GM13977 (cell line): ENCODE results near the gene CYP24A1.

Source experiments
- DNase-seq: peaks from one replicate; pipeline ENCODE4 v3.0.0; 2012; ENCODE audit warnings: low spot score
- in situ Hi-C: fragments of 300-500 bp; cut with MboI; formaldehyde crosslinking; loops from one replicate; pipeline ENCODE4 v1.12.0; 2022; ENCODE audit warnings: low sequenced_read_pairs, low pct_unique_long_range_greater_than_20kb, mixed read lengths, inconsistent platforms; ENCODE audit not compliant: unreplicated experiment
- TF ChIP-seq, protein P1 (sequence below): IDR thresholded peaks from 2 replicates; pipeline ENCODE4 v1.5.1; 2012; ENCODE audit warnings: mild to moderate bottlenecking, control low read depth; ENCODE audit not compliant: insufficient read depth; ENCODE audit errors: extremely low read depth, missing control alignments

CYP24A1 gene

DNA sequence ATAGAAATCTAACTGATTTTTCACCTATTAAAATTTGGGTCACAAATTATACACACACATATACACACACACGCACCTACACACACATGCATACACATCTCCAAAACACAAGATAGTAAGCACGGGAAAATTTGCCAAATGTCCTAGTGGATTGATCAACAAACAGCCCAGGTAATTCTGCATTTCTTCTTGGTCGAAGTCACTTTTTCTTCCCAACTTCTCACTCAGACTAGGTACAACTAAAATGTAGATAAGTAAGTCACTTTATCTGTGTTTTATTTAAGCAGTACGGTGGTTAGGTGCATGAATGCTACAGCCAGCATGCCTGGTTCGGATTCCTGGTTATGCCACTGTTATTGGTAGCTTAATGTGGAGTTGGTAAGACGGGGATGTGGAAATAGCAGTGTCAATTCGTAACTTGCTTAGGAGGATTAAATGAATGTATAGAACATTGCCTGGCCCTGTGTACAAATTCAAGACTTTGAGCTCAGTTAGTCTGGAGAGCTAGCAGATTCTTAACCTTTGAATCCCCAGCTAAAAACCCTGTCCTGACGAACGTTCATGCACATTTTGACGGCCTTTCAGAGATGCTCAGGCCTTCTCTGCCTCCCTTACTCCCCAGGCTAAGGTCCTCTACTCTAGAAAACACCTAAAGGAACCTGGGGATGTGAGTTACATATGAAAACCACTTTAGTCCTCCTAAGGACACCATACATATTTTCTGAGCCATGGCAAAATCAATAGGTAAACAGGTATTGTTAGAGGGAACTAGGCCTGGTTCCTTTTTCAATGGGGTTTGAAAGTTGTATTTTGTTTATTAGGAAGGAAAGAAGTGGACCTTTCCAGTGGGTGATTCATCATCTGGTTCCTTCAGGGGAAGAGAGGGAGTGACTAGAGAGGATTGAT lies 50.9 kb downstream of the CYP24A1 start:
- in situ Hi-C loops = loop anchor here (25.0 kb wide), 1 partner anchor 514 kb away; no protein-coding TSS in a partner anchor
- DNase-seq = no peak

DNA sequence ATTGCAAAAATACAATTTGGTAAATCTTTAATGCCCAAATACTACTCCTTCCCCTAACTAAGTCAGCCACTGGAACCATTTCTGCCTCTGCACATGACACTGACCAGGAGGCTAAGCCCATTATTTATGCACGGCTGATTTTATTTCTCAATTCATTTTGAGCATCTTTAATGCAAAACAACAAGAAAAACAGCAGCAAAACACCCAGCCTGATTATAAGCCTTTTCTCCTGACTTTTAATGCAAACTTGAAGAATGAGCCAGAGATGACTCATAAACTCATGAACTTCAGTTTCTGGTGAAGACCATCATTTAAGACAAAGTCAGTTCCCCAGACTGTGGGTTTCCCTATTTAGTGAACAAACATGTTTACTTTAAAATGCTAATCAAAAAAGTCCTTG lies 51.6 kb downstream of the CYP24A1 start:
- DNase-seq = no peak
- in situ Hi-C loops = loop anchor here (25.0 kb wide), 1 partner anchor 515 kb away; no protein-coding TSS in a partner anchor
- TF ChIP-seq, protein P1, sequence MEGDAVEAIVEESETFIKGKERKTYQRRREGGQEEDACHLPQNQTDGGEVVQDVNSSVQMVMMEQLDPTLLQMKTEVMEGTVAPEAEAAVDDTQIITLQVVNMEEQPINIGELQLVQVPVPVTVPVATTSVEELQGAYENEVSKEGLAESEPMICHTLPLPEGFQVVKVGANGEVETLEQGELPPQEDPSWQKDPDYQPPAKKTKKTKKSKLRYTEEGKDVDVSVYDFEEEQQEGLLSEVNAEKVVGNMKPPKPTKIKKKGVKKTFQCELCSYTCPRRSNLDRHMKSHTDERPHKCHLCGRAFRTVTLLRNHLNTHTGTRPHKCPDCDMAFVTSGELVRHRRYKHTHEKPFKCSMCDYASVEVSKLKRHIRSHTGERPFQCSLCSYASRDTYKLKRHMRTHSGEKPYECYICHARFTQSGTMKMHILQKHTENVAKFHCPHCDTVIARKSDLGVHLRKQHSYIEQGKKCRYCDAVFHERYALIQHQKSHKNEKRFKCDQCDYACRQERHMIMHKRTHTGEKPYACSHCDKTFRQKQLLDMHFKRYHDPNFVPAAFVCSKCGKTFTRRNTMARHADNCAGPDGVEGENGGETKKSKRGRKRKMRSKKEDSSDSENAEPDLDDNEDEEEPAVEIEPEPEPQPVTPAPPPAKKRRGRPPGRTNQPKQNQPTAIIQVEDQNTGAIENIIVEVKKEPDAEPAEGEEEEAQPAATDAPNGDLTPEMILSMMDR = no peak

More for the DNA sequence above, 50.9 kb downstream of the CYP24A1 start:
- TF ChIP-seq, protein P1 = no peak

DNA sequence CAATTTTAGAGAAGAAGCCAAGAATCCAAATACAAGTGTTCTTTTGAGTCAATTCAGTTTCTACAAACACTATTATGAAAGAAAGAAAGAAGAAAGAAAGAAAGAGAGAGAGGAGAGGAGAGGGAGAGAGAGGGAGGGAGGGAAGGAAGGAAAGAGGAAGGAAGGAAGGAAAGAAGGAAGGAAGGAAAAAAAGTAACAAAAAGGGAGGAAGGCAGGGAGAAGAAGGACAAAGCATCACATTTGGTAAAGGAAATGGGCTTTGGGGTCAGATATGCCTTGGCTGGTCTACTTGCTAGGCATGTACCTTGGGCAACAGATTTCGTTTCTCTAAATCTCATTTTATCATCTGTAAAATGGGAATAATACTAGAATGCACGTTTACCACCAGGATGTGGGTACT lies 54.0 kb downstream of the CYP24A1 start:
- no peak for DNase-seq
- TF ChIP-seq, protein P1 = no peak
- in situ Hi-C loops = loop anchor here (25.0 kb wide), 1 partner anchor 518 kb away; no protein-coding TSS in a partner anchor

GRCh38 chr20:54118220-54119001 lies 55.4 kb downstream of the CYP24A1 start:
- in situ Hi-C loops = loop anchor here (25.0 kb wide), 1 partner anchor 519 kb away; no protein-coding TSS in a partner anchor
- DNase-seq = no peak
- TF ChIP-seq, protein P1 = no peak

DNA sequence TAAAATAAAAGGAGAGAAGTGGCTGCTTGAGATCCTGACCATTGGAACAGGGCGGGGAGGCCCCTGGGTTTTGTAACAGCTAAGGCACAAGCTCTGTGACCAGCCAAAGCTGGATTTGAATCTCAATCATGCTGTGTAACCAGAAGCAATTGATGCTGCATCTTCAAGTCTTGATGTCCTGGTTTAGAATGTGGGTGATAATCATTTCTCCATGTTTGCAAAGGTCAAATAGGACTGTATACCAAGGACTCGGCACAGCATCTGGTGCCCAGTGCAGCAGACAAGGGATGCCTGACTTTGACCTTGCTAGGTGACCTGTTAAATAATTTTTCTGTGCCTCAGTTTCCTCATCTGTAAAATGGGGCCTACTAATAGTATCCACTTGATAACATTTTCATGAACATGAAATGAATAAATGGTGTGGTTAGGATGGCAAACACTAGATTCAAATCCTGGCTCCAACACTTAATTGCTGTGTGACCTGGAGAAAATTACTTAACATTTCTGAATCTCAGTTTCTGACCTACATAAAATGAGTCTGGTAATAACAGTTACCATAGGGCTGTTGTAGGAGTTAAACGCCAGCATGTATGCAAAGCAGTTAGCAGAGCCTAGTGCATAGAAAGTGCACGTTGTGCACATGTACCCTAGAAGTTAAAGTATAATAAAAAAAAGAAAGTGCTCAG lies 57.1 kb downstream of the CYP24A1 start:
- TF ChIP-seq, protein P1 = no peak
- in situ Hi-C loops = loop anchor here (25.0 kb wide), 1 partner anchor 521 kb away; no protein-coding TSS in a partner anchor
- DNase-seq = no peak
